ENCODE measurements around the gene DDX39B. TPM values are rescaled to one million over a fixed set of nuclear protein-coding genes. Genes with fewer than 3 reads are reported as not detected.

DDX39B gene
- total and polyA plus RNA-seq, 2 of the 8 experiments (the other 6 are each of a cell fraction or from before 2014, with no cell fraction given): 780 to 1,164 TPM

DNA sequence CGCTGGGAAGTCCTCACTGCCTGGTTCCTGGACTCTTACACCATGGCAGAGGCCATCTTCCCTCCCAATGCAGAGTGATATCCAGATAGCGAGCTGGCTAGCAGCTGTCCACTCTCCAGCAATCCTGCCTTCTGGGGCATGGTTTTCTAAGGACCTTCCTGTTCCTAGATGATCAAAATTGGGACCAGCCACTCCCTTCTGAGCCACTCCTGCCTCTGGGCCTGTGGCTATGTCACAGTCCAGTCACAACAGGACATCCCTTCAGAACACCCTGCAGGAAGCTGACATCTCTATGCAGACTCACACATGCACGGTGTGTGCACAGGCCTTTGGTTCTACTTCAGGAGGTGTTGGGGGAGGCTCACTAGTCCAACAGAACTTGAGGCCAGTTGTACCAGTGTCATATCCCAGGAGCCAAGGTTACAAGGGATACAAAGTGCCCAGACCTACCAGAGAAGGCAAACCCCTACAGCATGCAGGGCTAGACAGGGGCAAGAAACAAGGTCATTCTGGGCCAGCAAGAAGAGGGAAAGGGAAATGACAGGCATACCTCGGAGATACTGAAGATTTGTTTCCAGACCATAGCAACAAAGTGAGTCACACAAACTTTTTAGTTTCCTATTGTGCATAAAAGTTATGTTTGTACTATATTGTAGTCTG is 15.7 kb downstream of the DDX39B start:
- no peak overlapping the region for H2BK15ac ChIP-seq (ENCODE audit: low read length)
- H4K91ac ChIP-seq (replicated peaks; ENCODE audit: insufficient read length, low read length): no peak overlapping the region
- CTCF ChIA-PET (ENCODE audit: partially characterized antibody): interaction anchor here (0.6 to 1.6 kb wide), 3 partner anchors 32 to 71 kb away, joined by 3 to 5 read pairs (median 3); no protein-coding TSS in a partner anchor
- H3K23me2 ChIP-seq (ENCODE audit: low read depth, low read length): no peaks in the 10 kb centered on the region
- no peak overlapping the region for H4K8ac ChIP-seq (ENCODE audit: extremely low read depth, insufficient read depth, low read length)
- H3K14ac ChIP-seq (ENCODE audit: insufficient read length): no peak overlapping the region
- FAIRE-seq (no peak), DNase-seq (ENCODE audit: low read depth in 1 of 2, low spot score in 2 of 2) (no peak)
- H3K4me3 ChIP-seq (ENCODE audit: extremely low read depth in 1 of 4, insufficient read depth in 2 of 4, low read depth in 3 of 4, low read length in 4 of 4): no peak overlapping the region
- no peaks in the 10 kb centered on the region for H3K79me2 ChIP-seq (ENCODE audit: control insufficient read depth in 1 of 2, insufficient read depth in 2 of 2, low read length in 2 of 2)
- POLR2A ChIA-PET (ENCODE audit: partially characterized antibody): interaction anchor here (0.6 to 18.4 kb wide), 6 partner anchors 13 to 620 kb away, joined by 3 to 428 read pairs (median 4); partner anchors contain the start of genes ATP6V1G2, DDX39B and NFKBIL1
- no peak overlapping the region for H2BK5ac ChIP-seq (ENCODE audit: low read depth, low read length)
- no peaks in the 10 kb centered on the region for H3K27me3 ChIP-seq (replicated peaks in 1 of 4; ENCODE audit: control insufficient read depth in 3 of 4, extremely low read depth in 1 of 4, insufficient read depth in 3 of 4, low read length in 3 of 4)
- H3K27ac ChIP-seq (ENCODE audit: low read depth, low read length): no peak overlapping the region; the same call in 1 of the 2 replicates
- no peak overlapping the region for H2AFZ ChIP-seq (ENCODE audit: low read length)
- H3K4me1 ChIP-seq (replicated peaks in 1 of 4; ENCODE audit: control insufficient read depth in 3 of 4, insufficient read depth in 4 of 4, low read length in 3 of 4): peaks cover 0 to 5% (median 3%) of the 10 kb centered on the region in 4 experiments; a peak in 3 of 7 replicates
- no peak overlapping the region for H3K18ac ChIP-seq (ENCODE audit: extremely low read depth, low read length)
- no peaks in the 10 kb centered on the region for H3K79me1 ChIP-seq (ENCODE audit: low read depth, low read length)
- H2BK20ac ChIP-seq (ENCODE audit: low read length): no peak overlapping the region
- no peak overlapping the region for H3K4ac ChIP-seq (replicated peaks; ENCODE audit: insufficient read length, low read depth, low read length)
- no peak overlapping the region for H3K9ac ChIP-seq (replicated peaks in 1 of 4; ENCODE audit: extremely low read depth in 1 of 4, low read depth in 3 of 4, low read length in 3 of 4)
- H4K5ac ChIP-seq (ENCODE audit: insufficient read length, low read depth, low read length): no peak overlapping the region
- H3K56ac ChIP-seq (replicated peaks; ENCODE audit: insufficient read length, low read depth, low read length): no peak overlapping the region
- H3K36me3 ChIP-seq (ENCODE audit: control insufficient read depth in 2 of 4, insufficient read depth in 4 of 4, low read length in 3 of 4): peaks cover 9 to 19% (median 11%) of the 10 kb centered on the region in 4 experiments
- no peak overlapping the region for H3K4me2 ChIP-seq (ENCODE audit: insufficient read depth in 1 of 2, low read depth in 2 of 2, low read length in 2 of 2)
- H3K23ac ChIP-seq (ENCODE audit: insufficient read length): no peak overlapping the region
- 98% methylated on average over 4 of the region's 4 CpGs; no CpG with 5 or more reads in 1 of the 2 experiments for WGBS, 2 experiments (ENCODE audit: extremely low coverage in 1 of 2, insufficient coverage in 1 of 2, insufficient read length in 1 of 2, insufficient replicate concordance in 2 of 2, low coverage in 1 of 2, low lambda C conversion rate in 2 of 2, missing lambda C conversion rate in 1 of 2)
- H4K20me1 ChIP-seq (replicated peaks in 1 of 2; ENCODE audit: control insufficient read depth in 1 of 2, insufficient read depth in 2 of 2, low read length in 2 of 2): peaks cover 8 to 15% of the 10 kb centered on the region in 2 experiments
- H2AK5ac ChIP-seq (ENCODE audit: low read depth, low read length): no peak overlapping the region
- no peak overlapping the region for H2BK12ac ChIP-seq (ENCODE audit: low read depth, low read length)
- H2BK120ac ChIP-seq (replicated peaks; ENCODE audit: low read depth, low read length): no peak overlapping the region
- no peaks in the 10 kb centered on the region for H3K9me3 ChIP-seq (ENCODE audit: insufficient read depth in 2 of 2, low read depth in 1 of 2, low read length in 1 of 2)
- TF ChIP-seq FOSL1 (IDR thresholded peaks at IDR 0.05; ENCODE audit: insufficient read depth, low read depth, low read length) (no peak), POU5F1 (IDR thresholded peaks at IDR 0.05; ENCODE audit: low read depth, low read length) (no peak), SP1 (IDR thresholded peaks at IDR 0.05; ENCODE audit: low read depth, low read length) (no peak), RBBP5 (IDR thresholded peaks at IDR 0.05; ENCODE audit: borderline replicate concordance, low read depth, low read length) (no peak), NANOG (IDR thresholded peaks at IDR 0.05; ENCODE audit: insufficient read depth, low read depth, low read length, poor library complexity, severe bottlenecking) (no peak), EP300 (IDR thresholded peaks at IDR 0.05; ENCODE audit: borderline replicate concordance in 1 of 2, low read depth in 2 of 2, low read length in 2 of 2) (no peak), ZNF274 (IDR thresholded peaks at IDR 0.05; ENCODE audit: borderline replicate concordance, extremely low read depth, low read length) (no peak), TBP (IDR thresholded peaks at IDR 0.05; ENCODE audit: low read depth, low read length) (no peak)
- TF ChIP-seq, protein P1, sequence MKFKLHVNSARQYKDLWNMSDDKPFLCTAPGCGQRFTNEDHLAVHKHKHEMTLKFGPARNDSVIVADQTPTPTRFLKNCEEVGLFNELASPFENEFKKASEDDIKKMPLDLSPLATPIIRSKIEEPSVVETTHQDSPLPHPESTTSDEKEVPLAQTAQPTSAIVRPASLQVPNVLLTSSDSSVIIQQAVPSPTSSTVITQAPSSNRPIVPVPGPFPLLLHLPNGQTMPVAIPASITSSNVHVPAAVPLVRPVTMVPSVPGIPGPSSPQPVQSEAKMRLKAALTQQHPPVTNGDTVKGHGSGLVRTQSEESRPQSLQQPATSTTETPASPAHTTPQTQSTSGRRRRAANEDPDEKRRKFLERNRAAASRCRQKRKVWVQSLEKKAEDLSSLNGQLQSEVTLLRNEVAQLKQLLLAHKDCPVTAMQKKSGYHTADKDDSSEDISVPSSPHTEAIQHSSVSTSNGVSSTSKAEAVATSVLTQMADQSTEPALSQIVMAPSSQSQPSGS (IDR thresholded peaks at IDR 0.05; ENCODE audit: low read length): no peak
- TF ChIP-seq, protein P2, sequence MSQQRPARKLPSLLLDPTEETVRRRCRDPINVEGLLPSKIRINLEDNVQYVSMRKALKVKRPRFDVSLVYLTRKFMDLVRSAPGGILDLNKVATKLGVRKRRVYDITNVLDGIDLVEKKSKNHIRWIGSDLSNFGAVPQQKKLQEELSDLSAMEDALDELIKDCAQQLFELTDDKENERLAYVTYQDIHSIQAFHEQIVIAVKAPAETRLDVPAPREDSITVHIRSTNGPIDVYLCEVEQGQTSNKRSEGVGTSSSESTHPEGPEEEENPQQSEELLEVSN (IDR thresholded peaks at IDR 0.05): no peak

Measured in H1 (cell line).